Measurements from ENCODE around the gene CAPS.

DNA sequence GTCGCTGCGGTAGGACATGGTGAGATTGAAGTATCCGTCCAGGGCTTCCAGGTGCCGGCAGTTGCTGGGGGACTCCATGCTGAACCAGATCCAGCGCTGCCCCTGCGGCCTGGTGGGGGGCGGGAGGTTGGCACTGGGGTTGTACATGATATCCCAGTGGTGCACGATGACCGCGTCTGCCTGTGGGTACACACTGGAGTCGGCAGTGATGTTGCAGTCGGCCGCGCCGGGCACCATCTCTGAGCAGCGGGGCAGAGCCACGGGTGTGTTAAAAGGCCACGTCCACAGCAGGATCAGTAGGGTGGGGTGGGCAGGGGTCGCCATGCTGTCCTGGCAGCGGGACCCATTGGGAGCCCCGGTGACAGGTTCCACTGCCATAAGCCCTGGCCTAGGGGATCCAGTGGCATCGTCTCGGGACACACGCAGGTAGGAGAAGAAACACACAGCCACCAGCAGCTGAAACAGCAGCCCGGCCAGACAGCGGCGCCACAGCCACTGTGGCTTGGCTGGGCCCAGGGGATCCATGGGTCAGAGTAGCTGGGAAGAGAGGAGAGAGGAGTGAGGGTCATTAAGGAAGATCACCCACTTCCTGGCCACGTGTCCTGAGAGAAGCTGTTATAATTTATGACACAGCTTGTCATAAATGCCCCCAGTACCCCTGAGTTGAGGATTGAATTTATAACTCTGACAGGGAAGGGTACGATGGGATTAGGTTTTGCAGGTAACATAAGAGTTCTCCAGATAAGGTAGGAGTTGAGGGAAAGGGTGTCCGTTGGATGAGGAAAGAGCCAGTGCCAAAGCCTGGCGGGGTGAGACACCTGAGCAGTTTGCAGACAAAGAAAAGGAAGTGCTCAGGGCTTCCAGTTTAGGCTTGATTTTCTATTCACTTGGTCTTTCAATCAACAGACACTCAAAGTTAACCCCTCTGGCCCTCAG, 46.6 kb upstream of the CAPS start:
- TF ChIP-seq, protein P1, sequence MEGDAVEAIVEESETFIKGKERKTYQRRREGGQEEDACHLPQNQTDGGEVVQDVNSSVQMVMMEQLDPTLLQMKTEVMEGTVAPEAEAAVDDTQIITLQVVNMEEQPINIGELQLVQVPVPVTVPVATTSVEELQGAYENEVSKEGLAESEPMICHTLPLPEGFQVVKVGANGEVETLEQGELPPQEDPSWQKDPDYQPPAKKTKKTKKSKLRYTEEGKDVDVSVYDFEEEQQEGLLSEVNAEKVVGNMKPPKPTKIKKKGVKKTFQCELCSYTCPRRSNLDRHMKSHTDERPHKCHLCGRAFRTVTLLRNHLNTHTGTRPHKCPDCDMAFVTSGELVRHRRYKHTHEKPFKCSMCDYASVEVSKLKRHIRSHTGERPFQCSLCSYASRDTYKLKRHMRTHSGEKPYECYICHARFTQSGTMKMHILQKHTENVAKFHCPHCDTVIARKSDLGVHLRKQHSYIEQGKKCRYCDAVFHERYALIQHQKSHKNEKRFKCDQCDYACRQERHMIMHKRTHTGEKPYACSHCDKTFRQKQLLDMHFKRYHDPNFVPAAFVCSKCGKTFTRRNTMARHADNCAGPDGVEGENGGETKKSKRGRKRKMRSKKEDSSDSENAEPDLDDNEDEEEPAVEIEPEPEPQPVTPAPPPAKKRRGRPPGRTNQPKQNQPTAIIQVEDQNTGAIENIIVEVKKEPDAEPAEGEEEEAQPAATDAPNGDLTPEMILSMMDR (IDR thresholded peaks at IDR 0.05), result no peak
- TF ChIP-seq POLR2A (IDR thresholded peaks at IDR 0.05), result no peak
